HepG2 (cell line): ENCODE results near the gene VCPKMT. TPM values are rescaled to one million over a fixed set of nuclear protein-coding genes. Genes with fewer than 3 reads are reported as not detected.

Experiments used
- ATAC-seq: fragments of 200-7000 bp; cut with Tn5 transposase; 3 replicates; pipeline ENCODE4 v1.9.1; 2020; ENCODE audit warnings: mild to moderate bottlenecking, moderate library complexity
- BruUV-seq: library from RNA; stranded (reverse); fragments of 400-500 nt; replicated peaks from 2 replicates; lab custom pipeline; 2021; lab: Mats Ljungman, UMichigan
- CTCF ChIA-PET: fragments of 300-600 bp; formaldehyde crosslinking; extraction: SDS; loops from one replicate; lab custom pipeline; 2021; ENCODE audit warnings: low total read pairs, inconsistent platforms, low intra/inter-chr PET ratio; lab: Yijun Ruan, JAX
- POLR2A ChIA-PET: fragments of 350-600 bp; sonication (Branson Sonifier 250); formaldehyde crosslinking; loops from one replicate; lab custom pipeline; 2020; ENCODE audit warnings: antibody characterized with exemption, inconsistent platforms; lab: Yijun Ruan, JAX
- DNase-seq: peaks from one replicate; pipeline ENCODE4 v3.0.0-alpha.2; 2015; ENCODE audit warnings: low spot score
- FAIRE-seq: peaks from 3 replicates; lab custom pipeline; 2011; peaks lifted over from hg19 to GRCh38; lab: Jason Lieb, UNC
- H2AFZ ChIP-seq: one replicate; pipeline ENCODE4 v1.6.1; 2011; ENCODE audit warnings: low read length, inconsistent platforms
- H3K27ac ChIP-seq: fragments of 300-600 bp; 3 replicates; pipeline ENCODE4 v1.8.0; 2011; ENCODE audit warnings: mixed run types, mild to moderate bottlenecking, mixed read lengths, low read length, inconsistent platforms; ENCODE audit not compliant: insufficient read depth; ENCODE audit errors: extremely low read length
- H3K27me3 ChIP-seq, 2 experiments: fragments of 200-600 bp in 1 of 2; 2 replicates in 1 of 2; 3 replicates in 1 of 2; pipeline versions ENCODE4 v1.6.0 to v1.8.0; 2011; ENCODE audit warnings: low read length in 2 of 2, mild to moderate bottlenecking in 2 of 2, moderate library complexity in 2 of 2, inconsistent platforms in 1 of 2; ENCODE audit not compliant: insufficient read depth in 2 of 2, control insufficient read depth in 1 of 2
- H3K36me3 ChIP-seq, 2 experiments: fragments of 200-600 bp in 1 of 2; replicated peaks in 1 of 2; 2 replicates in 1 of 2; 3 replicates in 1 of 2; pipeline versions ENCODE4 v1.5.1 to v1.8.0; 2011; ENCODE audit warnings: low read length in 2 of 2, inconsistent platforms in 1 of 2; ENCODE audit not compliant: insufficient read depth in 2 of 2, control insufficient read depth in 1 of 2
- H3K4me1 ChIP-seq: 2 replicates; pipeline ENCODE4 v1.5.1; 2012; ENCODE audit warnings: low read length, inconsistent platforms; ENCODE audit not compliant: insufficient read depth
- H3K4me2 ChIP-seq: 2 replicates; pipeline ENCODE4 v1.6.0; 2011; ENCODE audit warnings: low read depth, low read length, inconsistent platforms
- H3K4me3 ChIP-seq, 3 experiments: fragments of 200-600 bp in 1 of 3; sonication (generic), shearing (Covaris generic) in 1 of 3; replicated peaks in 1 of 3; 2 replicates each; pipeline ENCODE4 v1.5.1; 2011 to 2016; ENCODE audit warnings: low read length in 3 of 3, inconsistent platforms in 2 of 3, low read depth in 2 of 3, mild to moderate bottlenecking in 2 of 3, control low read depth in 1 of 3, mixed read lengths in 1 of 3; ENCODE audit not compliant: insufficient read depth in 1 of 3
- H3K79me2 ChIP-seq: one replicate; pipeline ENCODE4 v1.6.1; 2011; ENCODE audit warnings: low read length, inconsistent platforms; ENCODE audit not compliant: insufficient read depth
- H3K9ac ChIP-seq: 2 replicates; pipeline ENCODE4 v1.6.0; 2011; ENCODE audit warnings: mild to moderate bottlenecking, low read depth, low read length, inconsistent platforms; ENCODE audit not compliant: insufficient read depth
- H3K9me3 ChIP-seq: 2 replicates; pipeline ENCODE4 v1.5.1; 2012; ENCODE audit warnings: mild to moderate bottlenecking, low read length
- H4K20me1 ChIP-seq: 2 replicates; pipeline ENCODE4 v1.6.0; 2011; ENCODE audit warnings: inconsistent platforms, mild to moderate bottlenecking, low read length, moderate library complexity; ENCODE audit not compliant: insufficient read depth
- CENPBD1 ChIP-seq: sonication (generic); formaldehyde crosslinking; IDR thresholded peaks from 2 replicates; pipeline ENCODE4 v1.8.0; 2022; ENCODE audit warnings: missing genetic modification reagents, low read depth, mild to moderate bottlenecking, borderline replicate concordance
- MIER3 ChIP-seq: IDR thresholded peaks from 2 replicates; pipeline ENCODE4 v1.6.1; 2016; ENCODE audit warnings: missing compliant biosample characterization, borderline replicate concordance
- ZFP41 ChIP-seq: sonication (generic); formaldehyde crosslinking; IDR thresholded peaks from 2 replicates; pipeline ENCODE4 v1.4.0; 2020; ENCODE audit warnings: mild to moderate bottlenecking, missing genetic modification reagents, borderline replicate concordance
- ZNF577 ChIP-seq: sonication (generic); formaldehyde crosslinking; IDR thresholded peaks from 2 replicates; pipeline ENCODE4 v1.4.0; 2020; ENCODE audit warnings: mild to moderate bottlenecking, low read depth, missing genetic modification reagents, borderline replicate concordance
- WGBS: methylation state at CpG from one replicate; pipeline ENCODE4 v1.1.6; 2017; ENCODE audit warnings: low lambda C conversion rate; 5-methylcytosine and 5-hydroxymethylcytosine counted together
- in situ Hi-C: cut with HindIII; loops from 2 replicates; pipeline ENCODE4 v1.10.0; 2017; ENCODE audit warnings: low pct_unique_long_range_greater_than_20kb; ENCODE audit not compliant: extremely low pct_ligation_motif_present
- intact Hi-C: fragments of 100-400 bp; cut with micrococcal nuclease; formaldehyde crosslinking; loops from one replicate; pipeline ENCODE4 v1.10.0; 2022; ENCODE audit not compliant: unreplicated experiment
- polyA plus RNA-seq, 8 experiments: library from polyadenylated mRNA; depleted of rRNA in 3 of 8; stranded (reverse) in 7 of 8; unstranded in 1 of 8; fragments of >200 nt; fragmentation: Illumina TruSeq in 4 of 8; extraction: Trizol in 4 of 8; gene quantifications; 2 replicates each; pipeline versions ENCODE4 v1.2.1 to v1.2.3, GENCODE V29; 2011 to 2016; ENCODE audit warnings: low read depth in 4 of 8, missing spikeins in 1 of 8, mixed read lengths in 1 of 8; ENCODE audit not compliant: insufficient read depth in 1 of 8
- total RNA-seq, 5 experiments: library from RNA; depleted of rRNA; stranded (reverse); fragments of >200 nt; fragmentation: Illumina TruSeq; extraction: Trizol; gene quantifications; 2 replicates each; pipeline ENCODE4 v1.2.3, GENCODE V29; 2016; ENCODE audit warnings: low read depth in 1 of 5
- TF ChIP-seq, protein P1 (sequence below), 2 experiments: fragments of 450-650 bp in 1 of 2; sonication (generic) in 1 of 2; formaldehyde crosslinking in 1 of 2; IDR thresholded peaks; 2 replicates each; pipeline versions ENCODE4 v1.6.1 to v1.8.0; 2016 to 2022; ENCODE audit warnings: antibody characterized with exemption in 1 of 2, mild to moderate bottlenecking in 1 of 2, missing genetic modification reagents in 1 of 2

VCPKMT gene
- total and polyA plus RNA-seq, 2 of the 13 experiments (the other 11 are each of a cell fraction or from before 2014, with no cell fraction given): 3.9 to 5.4 TPM

DNA sequence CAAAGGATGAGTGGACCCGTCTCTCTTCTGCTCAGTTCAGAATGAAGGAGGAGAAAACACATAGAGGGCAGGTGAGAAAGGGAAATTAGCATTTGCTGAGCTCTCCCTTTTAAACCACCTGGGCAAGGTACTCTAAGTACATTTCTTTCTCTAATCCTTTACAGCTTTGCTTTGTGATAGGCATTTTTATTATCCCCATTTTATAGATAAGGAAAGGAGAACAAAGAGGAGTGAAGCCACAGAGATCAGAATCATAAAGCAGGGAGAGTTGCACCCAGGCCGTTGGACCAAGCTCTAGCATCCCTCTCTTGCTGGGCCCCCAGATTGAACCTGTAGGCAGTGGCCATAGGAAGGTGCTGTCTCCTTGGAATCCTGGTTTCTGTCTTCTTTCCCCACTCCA is 47.0 kb downstream of the VCPKMT start:
- ChIA-PET CTCF (no interaction called here), POLR2A (no interaction called here)
- TF ChIP-seq MIER3 (CRISPR knock-in tag) (no peak), CENPBD1 (CRISPR knock-in tag) (no peak), ZNF577 (CRISPR knock-in tag) (no peak), ZFP41 (CRISPR knock-in tag) (no peak)
- TF ChIP-seq, protein P1, sequence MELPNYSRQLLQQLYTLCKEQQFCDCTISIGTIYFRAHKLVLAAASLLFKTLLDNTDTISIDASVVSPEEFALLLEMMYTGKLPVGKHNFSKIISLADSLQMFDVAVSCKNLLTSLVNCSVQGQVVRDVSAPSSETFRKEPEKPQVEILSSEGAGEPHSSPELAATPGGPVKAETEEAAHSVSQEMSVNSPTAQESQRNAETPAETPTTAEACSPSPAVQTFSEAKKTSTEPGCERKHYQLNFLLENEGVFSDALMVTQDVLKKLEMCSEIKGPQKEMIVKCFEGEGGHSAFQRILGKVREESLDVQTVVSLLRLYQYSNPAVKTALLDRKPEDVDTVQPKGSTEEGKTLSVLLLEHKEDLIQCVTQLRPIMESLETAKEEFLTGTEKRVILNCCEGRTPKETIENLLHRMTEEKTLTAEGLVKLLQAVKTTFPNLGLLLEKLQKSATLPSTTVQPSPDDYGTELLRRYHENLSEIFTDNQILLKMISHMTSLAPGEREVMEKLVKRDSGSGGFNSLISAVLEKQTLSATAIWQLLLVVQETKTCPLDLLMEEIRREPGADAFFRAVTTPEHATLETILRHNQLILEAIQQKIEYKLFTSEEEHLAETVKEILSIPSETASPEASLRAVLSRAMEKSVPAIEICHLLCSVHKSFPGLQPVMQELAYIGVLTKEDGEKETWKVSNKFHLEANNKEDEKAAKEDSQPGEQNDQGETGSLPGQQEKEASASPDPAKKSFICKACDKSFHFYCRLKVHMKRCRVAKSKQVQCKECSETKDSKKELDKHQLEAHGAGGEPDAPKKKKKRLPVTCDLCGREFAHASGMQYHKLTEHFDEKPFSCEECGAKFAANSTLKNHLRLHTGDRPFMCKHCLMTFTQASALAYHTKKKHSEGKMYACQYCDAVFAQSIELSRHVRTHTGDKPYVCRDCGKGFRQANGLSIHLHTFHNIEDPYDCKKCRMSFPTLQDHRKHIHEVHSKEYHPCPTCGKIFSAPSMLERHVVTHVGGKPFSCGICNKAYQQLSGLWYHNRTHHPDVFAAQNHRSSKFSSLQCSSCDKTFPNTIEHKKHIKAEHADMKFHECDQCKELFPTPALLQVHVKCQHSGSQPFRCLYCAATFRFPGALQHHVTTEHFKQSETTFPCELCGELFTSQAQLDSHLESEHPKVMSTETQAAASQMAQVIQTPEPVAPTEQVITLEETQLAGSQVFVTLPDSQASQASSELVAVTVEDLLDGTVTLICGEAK (IDR thresholded peaks at IDR 0.05): no peak
- TF ChIP-seq, protein P1 (CRISPR knock-in tag; IDR thresholded peaks at IDR 0.05): no peak
- peaks cover 21% of the 10 kb centered on the region for H3K4me1 ChIP-seq
- H3K27me3 ChIP-seq: no peaks in the 10 kb centered on the region
- ATAC-seq: no peak
- no TSS peak for BruUV-seq
- no peak overlapping the region for H3K27ac ChIP-seq
- no peaks in the 10 kb centered on the region for H3K79me2 ChIP-seq
- intact Hi-C loops (no loop called here), in situ Hi-C loops (no loop called here)
- H3K4me3 ChIP-seq: no peak overlapping the region
- no peak for DNase-seq
- no peaks in the 10 kb centered on the region for H4K20me1 ChIP-seq
- H3K4me2 ChIP-seq: no peak overlapping the region
- no peak overlapping the region for H3K9ac ChIP-seq
- no peaks in the 10 kb centered on the region for H3K36me3 ChIP-seq
- H3K9me3 ChIP-seq: no peaks in the 10 kb centered on the region
- H2AFZ ChIP-seq: no peak overlapping the region
- FAIRE-seq: no peak
- 76% methylated on average over 2 of the region's 2 CpGs for WGBS
